ENCODE measurements around the gene ZC3H13. TPM values are rescaled to one million over a fixed set of nuclear protein-coding genes. Genes with fewer than 3 reads are reported as not detected.

ZC3H13 gene
- total RNA-seq, 2 experiments from 2014 or later: 40.1 to 41.8 TPM

- no peaks in the 10 kb centered on the region for H3K9me3 Mint-ChIP-seq
- H3K27me3 Mint-ChIP-seq: no peaks in the 10 kb centered on the region
- DNase-seq (no peak), ATAC-seq (no peak)
- intact Hi-C loops (cut with micrococcal nuclease): no loop called here
- H3K27ac Mint-ChIP-seq: no peak overlapping the region
- no peaks in the 10 kb centered on the region for H3K4me1 Mint-ChIP-seq (ENCODE audit: low read depth)
- CTCF ChIA-PET: no interaction called here
- TF ChIP-seq CTCF (IDR thresholded peaks at IDR 0.05): no peak
- H3K4me3 Mint-ChIP-seq: no peak overlapping the region
- POLR2A ChIA-PET: interaction anchor here (0.6 kb wide), 1 partner anchor 328 kb away, joined by 4 read pairs; no protein-coding TSS in a partner anchor
- peaks cover 2% of the 10 kb centered on the region for H3K36me3 Mint-ChIP-seq (ENCODE audit: low read depth)
Measured at GRCh38 chr13:45950386-45951000, 102.1 kb downstream of the ZC3H13 start.

- intact Hi-C loops (cut with micrococcal nuclease): no loop called here
- POLR2A ChIA-PET: no interaction called here
- DNase-seq (no peak), ATAC-seq (no peak)
- CTCF ChIA-PET: no interaction called here
- Mint-ChIP-seq H3K27ac (no peak overlapping the region), H3K9me3 (no peaks in the 10 kb centered on the region), H3K27me3 (no peaks in the 10 kb centered on the region), H3K4me1 (ENCODE audit: low read depth) (no peaks in the 10 kb centered on the region), H3K36me3 (ENCODE audit: low read depth) (no peaks in the 10 kb centered on the region), H3K4me3 (no peak overlapping the region)
- no peak for TF ChIP-seq CTCF (IDR thresholded peaks at IDR 0.05)
Measured at GRCh38 chr13:45949161-45949560, 103.4 kb downstream of the ZC3H13 start.

GRCh38 chr13:45943965-45944364 is 108.6 kb downstream of the ZC3H13 start:
- no peak for TF ChIP-seq CTCF (IDR thresholded peaks at IDR 0.05)
- no peak overlapping the region for H3K4me3 Mint-ChIP-seq
- ChIA-PET POLR2A (no interaction called here), CTCF (no interaction called here)
- H3K36me3 Mint-ChIP-seq (ENCODE audit: low read depth): no peaks in the 10 kb centered on the region
- ATAC-seq (no peak), DNase-seq (no peak)
- intact Hi-C loops (cut with micrococcal nuclease): no loop called here
- no peaks in the 10 kb centered on the region for H3K4me1 Mint-ChIP-seq (ENCODE audit: low read depth)
- H3K9me3 Mint-ChIP-seq: no peaks in the 10 kb centered on the region
- H3K27ac Mint-ChIP-seq: no peak overlapping the region
- H3K27me3 Mint-ChIP-seq: peaks cover 2% of the 10 kb centered on the region

GRCh38 chr13:45943120-45943519 is 109.4 kb downstream of the ZC3H13 start:
- POLR2A ChIA-PET: no interaction called here

GRCh38 chr13:45941261-45941660 is 111.3 kb downstream of the ZC3H13 start:
- Mint-ChIP-seq H3K4me3 (no peak overlapping the region), H3K27ac (no peak overlapping the region), H3K36me3 (ENCODE audit: low read depth) (no peaks in the 10 kb centered on the region), H3K27me3 (peaks cover 2% of the 10 kb centered on the region), H3K4me1 (ENCODE audit: low read depth) (no peaks in the 10 kb centered on the region), H3K9me3 (no peaks in the 10 kb centered on the region)
- intact Hi-C loops (cut with micrococcal nuclease): no loop called here
- ATAC-seq (no peak), DNase-seq (no peak)
- ChIA-PET CTCF (no interaction called here), POLR2A (no interaction called here)
- no peak for TF ChIP-seq CTCF (IDR thresholded peaks at IDR 0.05)

More at GRCh38 chr13:45943120-45943519, 109.4 kb downstream of the ZC3H13 start:
- DNase-seq (no peak), ATAC-seq (no peak)
- Mint-ChIP-seq H3K27me3 (peaks cover 2% of the 10 kb centered on the region), H3K9me3 (no peaks in the 10 kb centered on the region), H3K27ac (no peak overlapping the region), H3K4me1 (ENCODE audit: low read depth) (no peaks in the 10 kb centered on the region), H3K36me3 (ENCODE audit: low read depth) (no peaks in the 10 kb centered on the region), H3K4me3 (no peak overlapping the region)
- intact Hi-C loops (cut with micrococcal nuclease): no loop called here
- CTCF ChIA-PET: no interaction called here
- no peak for TF ChIP-seq CTCF (IDR thresholded peaks at IDR 0.05)
